AG09319 (cell line): ENCODE data around the gene XAF1.

Source experiments
- DNase-seq: peaks from one replicate; pipeline ENCODE4 v3.0.0-alpha.2; 2010; ENCODE audit warnings: low read depth; ENCODE audit errors: extremely low read depth
- CTCF ChIP-seq: IDR thresholded peaks from 2 replicates; pipeline ENCODE4 v1.5.1; 2011; ENCODE audit warnings: low read depth, mild to moderate bottlenecking, inconsistent platforms, low read length, moderate library complexity

Gene XAF1

GRCh38 chr17:6712058-6712853 is 43.6 kb upstream of the XAF1 start:
- TF ChIP-seq CTCF, result no peak
- no peak for DNase-seq

GRCh38 chr17:6712854-6713129 is 43.1 kb upstream of the XAF1 start:
- no peak for DNase-seq
- TF ChIP-seq CTCF, result no peak

GRCh38 chr17:6713130-6713917 is 42.5 kb upstream of the XAF1 start, which contains the start of gene SLC13A5:
Gene SLC13A5, minus strand, starts transcription at chr17:6713369. Its CDS starts 36 bp downstream, at chr17:6713333.
- TF ChIP-seq CTCF, result peak; percentile 16; the same call in 1 of the 2 replicates
- DNase-seq, result no peak

- DNase-seq, result no peak
- TF ChIP-seq CTCF, result no peak
Observed at GRCh38 chr17:6713918-6714271, 42.0 kb upstream of the XAF1 start.

- no peak for TF ChIP-seq CTCF
- DNase-seq, result no peak
Observed at GRCh38 chr17:6714315-6714874, 41.5 kb upstream of the XAF1 start.

GRCh38 chr17:6716736-6717135 is 39.1 kb upstream of the XAF1 start:
- no peak for DNase-seq
- no peak for TF ChIP-seq CTCF

- DNase-seq, result no peak
- TF ChIP-seq CTCF, result no peak
Observed at GRCh38 chr17:6721744-6722143, 34.1 kb upstream of the XAF1 start.
